IPS-20b (cell line): ENCODE measurements around the gene NAP1L4.

Experiments
- H3K27ac ChIP-seq: one replicate; pipeline ENCODE4 v1.5.1; 2013; ENCODE audit warnings: low read length
- H3K27me3 ChIP-seq: 2 replicates; pipeline ENCODE4 v1.6.1; 2013; ENCODE audit warnings: mild to moderate bottlenecking, low read length, inconsistent platforms; ENCODE audit not compliant: insufficient read depth
- H3K36me3 ChIP-seq: 2 replicates; pipeline ENCODE4 v1.6.1; 2013; ENCODE audit warnings: low read depth, mild to moderate bottlenecking, inconsistent platforms, low read length, moderate library complexity; ENCODE audit not compliant: insufficient read depth
- H3K4me1 ChIP-seq: 2 replicates; pipeline ENCODE4 v1.6.1; 2013; ENCODE audit warnings: mild to moderate bottlenecking, control low read depth, inconsistent platforms, low read length, moderate library complexity; ENCODE audit not compliant: insufficient read depth
- H3K4me3 ChIP-seq: 2 replicates; pipeline ENCODE4 v1.5.1; 2013; ENCODE audit warnings: mild to moderate bottlenecking, low read length, inconsistent platforms
- H3K9ac ChIP-seq: 2 replicates; pipeline ENCODE4 v1.6.1; 2013; ENCODE audit warnings: low read depth, mild to moderate bottlenecking, inconsistent platforms, low read length, moderate library complexity
- H3K9me3 ChIP-seq: 2 replicates; pipeline ENCODE4 v1.6.1; 2013; ENCODE audit warnings: mild to moderate bottlenecking, low read depth, low read length, inconsistent platforms; ENCODE audit not compliant: insufficient read depth

The NAP1L4 gene

GRCh38 chr11:3022300-3022967 lies 30.3 kb upstream of the NAP1L4 start:
- no peak overlapping the region for H3K27ac ChIP-seq
- no peaks in the 10 kb centered on the region for H3K27me3 ChIP-seq
- no peaks in the 10 kb centered on the region for H3K9me3 ChIP-seq
- peaks cover 64% of the 10 kb centered on the region for H3K36me3 ChIP-seq
- H3K4me3 ChIP-seq, result no peak overlapping the region
- H3K9ac ChIP-seq, result no peak overlapping the region
- H3K4me1 ChIP-seq, result no peaks in the 10 kb centered on the region

GRCh38 chr11:3021125-3021524 lies 29.0 kb upstream of the NAP1L4 start:
- no peaks in the 10 kb centered on the region for H3K9me3 ChIP-seq
- no peak overlapping the region for H3K9ac ChIP-seq
- H3K27ac ChIP-seq, result no peak overlapping the region
- H3K36me3 ChIP-seq, result peaks cover 64% of the 10 kb centered on the region
- no peaks in the 10 kb centered on the region for H3K4me1 ChIP-seq
- no peak overlapping the region for H3K4me3 ChIP-seq
- H3K27me3 ChIP-seq, result no peaks in the 10 kb centered on the region

GRCh38 chr11:3020011-3020410 lies 27.9 kb upstream of the NAP1L4 start:
- H3K36me3 ChIP-seq, result peaks cover 66% of the 10 kb centered on the region
- H3K9ac ChIP-seq, result no peak overlapping the region
- no peaks in the 10 kb centered on the region for H3K27me3 ChIP-seq
- H3K4me1 ChIP-seq, result no peaks in the 10 kb centered on the region
- no peak overlapping the region for H3K27ac ChIP-seq
- no peaks in the 10 kb centered on the region for H3K9me3 ChIP-seq
- no peak overlapping the region for H3K4me3 ChIP-seq

GRCh38 chr11:3018596-3018995 lies 26.5 kb upstream of the NAP1L4 start:
- peaks cover 74% of the 10 kb centered on the region for H3K36me3 ChIP-seq

GRCh38 chr11:3016861-3017260 lies 24.7 kb upstream of the NAP1L4 start:
- Histone ChIP-seq H3K4me1 (no peaks in the 10 kb centered on the region), H3K27me3 (no peaks in the 10 kb centered on the region), H3K9me3 (no peaks in the 10 kb centered on the region), H3K4me3 (no peak overlapping the region), H3K36me3 (peaks cover 88% of the 10 kb centered on the region), H3K9ac (no peak overlapping the region), H3K27ac (no peak overlapping the region)

More at GRCh38 chr11:3018596-3018995, 26.5 kb upstream of the NAP1L4 start:
- Histone ChIP-seq H3K4me3 (no peak overlapping the region), H3K9ac (no peak overlapping the region), H3K27me3 (no peaks in the 10 kb centered on the region), H3K4me1 (no peaks in the 10 kb centered on the region), H3K9me3 (no peaks in the 10 kb centered on the region), H3K27ac (no peak overlapping the region)

GRCh38 chr11:3015796-3016195 lies 23.7 kb upstream of the NAP1L4 start:
- Histone ChIP-seq H3K27ac (no peak overlapping the region), H3K4me3 (no peak overlapping the region), H3K4me1 (no peaks in the 10 kb centered on the region), H3K9me3 (no peaks in the 10 kb centered on the region), H3K36me3 (peaks cover 92% of the 10 kb centered on the region), H3K9ac (no peak overlapping the region), H3K27me3 (no peaks in the 10 kb centered on the region)

GRCh38 chr11:3014943-3015342 lies 22.8 kb upstream of the NAP1L4 start:
- Histone ChIP-seq H3K27me3 (no peaks in the 10 kb centered on the region), H3K36me3 (peaks cover 92% of the 10 kb centered on the region), H3K9ac (no peak overlapping the region), H3K9me3 (no peaks in the 10 kb centered on the region), H3K27ac (no peak overlapping the region), H3K4me1 (no peaks in the 10 kb centered on the region), H3K4me3 (no peak overlapping the region)

- no peak overlapping the region for H3K4me3 ChIP-seq
- no peaks in the 10 kb centered on the region for H3K4me1 ChIP-seq
- no peak overlapping the region for H3K9ac ChIP-seq
- no peaks in the 10 kb centered on the region for H3K9me3 ChIP-seq
- H3K27me3 ChIP-seq, result no peaks in the 10 kb centered on the region
- H3K27ac ChIP-seq, result no peak overlapping the region
- H3K36me3 ChIP-seq, result peaks cover 92% of the 10 kb centered on the region
Observed at GRCh38 chr11:3014057-3014938, 22.2 kb upstream of the NAP1L4 start.

GRCh38 chr11:3011891-3012885 lies 20.1 kb upstream of the NAP1L4 start:
- H3K36me3 ChIP-seq, result peaks cover 88% of the 10 kb centered on the region
- H3K9me3 ChIP-seq, result no peaks in the 10 kb centered on the region
- no peak overlapping the region for H3K27ac ChIP-seq
- no peak overlapping the region for H3K9ac ChIP-seq
- H3K4me3 ChIP-seq, result no peak overlapping the region
- no peaks in the 10 kb centered on the region for H3K4me1 ChIP-seq
- H3K27me3 ChIP-seq, result no peaks in the 10 kb centered on the region

GRCh38 chr11:3010521-3011275 lies 18.6 kb upstream of the NAP1L4 start:
- Histone ChIP-seq H3K9ac (no peak overlapping the region), H3K27ac (no peak overlapping the region), H3K36me3 (peaks cover 88% of the 10 kb centered on the region)

GRCh38 chr11:3010004-3010403 lies 17.9 kb upstream of the NAP1L4 start:
- Histone ChIP-seq H3K4me1 (no peaks in the 10 kb centered on the region), H3K4me3 (no peak overlapping the region), H3K9me3 (no peaks in the 10 kb centered on the region), H3K27ac (no peak overlapping the region), H3K36me3 (peaks cover 88% of the 10 kb centered on the region), H3K27me3 (no peaks in the 10 kb centered on the region), H3K9ac (no peak overlapping the region)

More at GRCh38 chr11:3010521-3011275, 18.6 kb upstream of the NAP1L4 start:
- Histone ChIP-seq H3K27me3 (no peaks in the 10 kb centered on the region), H3K4me1 (no peaks in the 10 kb centered on the region), H3K4me3 (no peak overlapping the region), H3K9me3 (no peaks in the 10 kb centered on the region)
